Measurements from ENCODE around the gene TLE1. TPM values are rescaled to one million over a fixed set of nuclear protein-coding genes. Genes with fewer than 3 reads are reported as not detected.

The TLE1 gene
- total RNA-seq, 1 donor from 2014 or later: 16.3 TPM

DNA sequence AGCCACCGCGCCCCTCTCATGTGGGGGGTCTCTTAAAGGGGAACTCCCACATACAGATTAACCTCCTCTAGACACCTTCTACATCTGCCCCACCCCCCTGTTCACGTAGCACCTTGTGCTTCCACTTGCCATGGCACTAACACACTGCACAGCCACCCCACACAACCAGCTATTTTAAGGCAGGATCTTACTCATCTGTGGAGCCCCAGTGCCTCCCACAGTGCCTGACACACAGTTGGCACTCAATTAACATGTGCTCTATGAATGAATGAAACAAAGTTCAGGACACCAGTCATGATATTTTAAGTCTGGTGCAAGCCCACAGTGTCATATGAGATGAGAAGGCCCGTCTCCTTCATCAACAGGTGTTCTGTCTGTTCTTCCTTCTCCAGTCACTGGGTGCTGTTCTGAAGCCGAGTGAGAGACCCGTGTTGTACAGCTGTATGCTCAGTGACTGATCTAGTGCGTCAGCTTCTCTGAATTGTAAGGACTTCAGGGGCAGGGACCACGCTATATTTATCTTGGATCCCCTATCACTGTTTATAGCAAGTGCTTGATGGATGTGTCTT lies 149.1 kb downstream of the TLE1 start:
- ChIA-PET POLR2A (no interaction called here), CTCF (no interaction called here)
- no peaks in the 10 kb centered on the region for H3K36me3 Mint-ChIP-seq (ENCODE audit: low read depth)
- no peak overlapping the region for H3K4me3 Mint-ChIP-seq
- no peaks in the 10 kb centered on the region for H3K9me3 Mint-ChIP-seq
- H3K27ac Mint-ChIP-seq: no peak overlapping the region
- H3K4me1 Mint-ChIP-seq: no peaks in the 10 kb centered on the region
- ATAC-seq (ENCODE audit: low read depth) (no peak), DNase-seq (no peak)
- intact Hi-C loops (cut with micrococcal nuclease): no loop called here
- TF ChIP-seq, protein P1, sequence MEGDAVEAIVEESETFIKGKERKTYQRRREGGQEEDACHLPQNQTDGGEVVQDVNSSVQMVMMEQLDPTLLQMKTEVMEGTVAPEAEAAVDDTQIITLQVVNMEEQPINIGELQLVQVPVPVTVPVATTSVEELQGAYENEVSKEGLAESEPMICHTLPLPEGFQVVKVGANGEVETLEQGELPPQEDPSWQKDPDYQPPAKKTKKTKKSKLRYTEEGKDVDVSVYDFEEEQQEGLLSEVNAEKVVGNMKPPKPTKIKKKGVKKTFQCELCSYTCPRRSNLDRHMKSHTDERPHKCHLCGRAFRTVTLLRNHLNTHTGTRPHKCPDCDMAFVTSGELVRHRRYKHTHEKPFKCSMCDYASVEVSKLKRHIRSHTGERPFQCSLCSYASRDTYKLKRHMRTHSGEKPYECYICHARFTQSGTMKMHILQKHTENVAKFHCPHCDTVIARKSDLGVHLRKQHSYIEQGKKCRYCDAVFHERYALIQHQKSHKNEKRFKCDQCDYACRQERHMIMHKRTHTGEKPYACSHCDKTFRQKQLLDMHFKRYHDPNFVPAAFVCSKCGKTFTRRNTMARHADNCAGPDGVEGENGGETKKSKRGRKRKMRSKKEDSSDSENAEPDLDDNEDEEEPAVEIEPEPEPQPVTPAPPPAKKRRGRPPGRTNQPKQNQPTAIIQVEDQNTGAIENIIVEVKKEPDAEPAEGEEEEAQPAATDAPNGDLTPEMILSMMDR (IDR thresholded peaks at IDR 0.05): no peak
- peaks cover 3% of the 10 kb centered on the region for H3K27me3 Mint-ChIP-seq

DNA sequence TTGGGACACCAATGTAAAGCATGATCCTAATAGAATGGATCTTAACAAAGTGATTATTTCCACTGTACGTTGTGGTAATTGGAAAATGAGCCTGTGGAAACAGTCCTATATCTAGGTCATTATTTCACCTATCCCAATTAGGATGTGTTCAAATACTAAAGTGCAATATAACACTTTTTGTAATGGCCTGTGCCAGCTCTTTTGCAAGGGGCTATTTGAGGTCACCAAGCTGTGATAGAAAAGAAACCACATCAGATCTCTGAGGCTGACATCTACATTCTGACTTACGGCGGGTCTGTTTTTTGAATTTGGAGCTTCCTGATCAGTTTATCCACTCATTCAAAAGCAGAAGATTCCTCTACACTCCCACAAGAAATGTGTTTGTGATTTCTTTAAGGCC lies 150.0 kb downstream of the TLE1 start:
- TF ChIP-seq, protein P1 (IDR thresholded peaks at IDR 0.05): no peak
- H3K27me3 Mint-ChIP-seq: peaks cover 3% of the 10 kb centered on the region
- no peaks in the 10 kb centered on the region for H3K4me1 Mint-ChIP-seq
- CTCF ChIA-PET: no interaction called here
- H3K4me3 Mint-ChIP-seq: no peak overlapping the region
- no peak for ATAC-seq (ENCODE audit: low read depth)
- no peaks in the 10 kb centered on the region for H3K9me3 Mint-ChIP-seq
- intact Hi-C loops (cut with micrococcal nuclease): no loop called here
- H3K36me3 Mint-ChIP-seq (ENCODE audit: low read depth): no peaks in the 10 kb centered on the region
- no peak for DNase-seq
- POLR2A ChIA-PET: no interaction called here
- H3K27ac Mint-ChIP-seq: no peak overlapping the region

DNA sequence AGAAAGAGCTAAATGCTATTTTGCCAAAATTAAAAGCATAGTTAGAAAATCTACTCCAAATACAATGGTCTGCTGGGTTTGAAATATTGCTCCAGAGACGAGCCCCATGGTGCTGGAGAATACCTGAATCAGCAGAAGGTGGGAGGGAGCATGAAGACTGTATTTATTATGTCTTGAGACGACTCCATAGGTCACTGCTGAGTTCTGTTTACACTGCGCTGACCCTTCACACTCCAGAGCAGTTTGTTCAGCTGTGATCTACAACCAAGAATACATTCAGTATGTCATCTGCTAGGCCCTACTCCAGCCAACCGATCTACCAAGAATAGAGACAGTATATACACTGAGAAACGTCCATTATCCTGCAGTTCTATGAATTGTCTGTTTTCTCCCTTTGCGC lies 150.5 kb downstream of the TLE1 start:
- ATAC-seq (ENCODE audit: low read depth): no peak
- CTCF ChIA-PET: no interaction called here
- no peak overlapping the region for H3K27ac Mint-ChIP-seq
- no peaks in the 10 kb centered on the region for H3K36me3 Mint-ChIP-seq (ENCODE audit: low read depth)
- no peaks in the 10 kb centered on the region for H3K9me3 Mint-ChIP-seq
- DNase-seq: no peak
- POLR2A ChIA-PET: no interaction called here
- H3K4me1 Mint-ChIP-seq: no peaks in the 10 kb centered on the region
- intact Hi-C loops (cut with micrococcal nuclease): no loop called here
- no peak overlapping the region for H3K4me3 Mint-ChIP-seq
- peaks cover 3% of the 10 kb centered on the region for H3K27me3 Mint-ChIP-seq
- TF ChIP-seq, protein P1 (IDR thresholded peaks at IDR 0.05): no peak

DNA sequence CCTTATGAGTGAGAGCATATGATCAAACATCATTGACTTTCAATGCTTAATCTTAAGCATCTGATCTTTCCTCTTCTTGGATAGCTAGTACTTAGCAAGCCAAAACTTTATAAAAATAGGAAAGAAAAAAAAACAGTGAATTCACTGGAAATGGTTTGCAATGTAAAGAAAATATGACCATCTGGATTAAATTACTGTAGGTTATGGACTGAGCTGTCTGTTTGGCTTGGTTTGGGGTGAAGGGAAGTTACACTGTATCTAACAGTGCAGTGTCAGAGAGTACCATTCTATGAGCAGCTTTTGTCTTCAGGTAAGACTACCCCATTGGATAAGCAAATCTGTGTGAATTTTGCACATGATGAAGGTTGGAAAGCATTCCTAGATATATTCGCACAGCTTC lies 151.4 kb downstream of the TLE1 start:
- Mint-ChIP-seq H3K4me3 (no peak overlapping the region), H3K9me3 (no peaks in the 10 kb centered on the region), H3K4me1 (no peaks in the 10 kb centered on the region), H3K27me3 (peaks cover 3% of the 10 kb centered on the region), H3K27ac (no peak overlapping the region), H3K36me3 (ENCODE audit: low read depth) (no peaks in the 10 kb centered on the region)
- TF ChIP-seq, protein P1 (IDR thresholded peaks at IDR 0.05): no peak
- ChIA-PET POLR2A (no interaction called here), CTCF (interaction anchor here (1.1 kb wide), 1 partner anchor 148 kb away, joined by 3 read pairs; no protein-coding TSS in a partner anchor)
- ATAC-seq (ENCODE audit: low read depth) (no peak), DNase-seq (no peak)
- intact Hi-C loops (cut with micrococcal nuclease): no loop called here

DNA sequence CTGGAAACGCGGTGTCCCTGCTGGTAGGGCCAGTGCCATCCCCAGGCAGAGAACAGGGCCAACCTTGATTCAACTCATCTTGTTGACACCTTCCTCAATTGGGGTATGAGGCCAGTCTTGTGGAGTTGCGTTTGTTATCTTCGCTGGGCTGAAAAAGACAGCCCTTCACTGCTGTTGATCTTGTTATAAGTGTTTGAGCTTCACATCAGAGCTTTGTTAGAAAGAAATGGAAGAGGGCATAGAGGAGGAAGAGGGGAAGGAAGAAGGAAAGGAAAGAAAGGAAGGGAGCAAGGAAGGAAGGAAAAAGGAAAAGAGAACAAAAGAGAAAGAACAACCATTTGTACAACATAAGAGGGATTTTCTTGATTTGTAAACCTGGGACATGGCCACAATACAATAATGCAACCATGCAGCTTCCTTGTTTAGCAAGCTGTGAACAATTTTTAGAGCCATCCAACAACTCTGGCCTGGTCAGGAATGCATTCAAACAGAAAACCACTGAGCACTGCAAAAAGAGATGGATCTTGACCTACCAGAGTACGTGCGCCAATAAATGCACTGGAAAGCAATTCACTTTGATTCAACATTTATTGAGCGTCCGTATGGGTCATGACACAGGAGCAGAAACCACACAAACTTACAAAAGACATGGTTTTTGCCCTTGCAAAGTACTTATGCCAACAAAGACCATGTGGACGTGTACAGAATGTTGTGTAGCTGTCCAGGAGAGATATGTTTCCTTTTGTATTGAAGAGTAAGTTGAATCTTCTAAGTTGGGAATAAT lies 152.9 kb downstream of the TLE1 start:
- intact Hi-C loops (cut with micrococcal nuclease): no loop called here
- no peak for DNase-seq
- TF ChIP-seq, protein P1 (IDR thresholded peaks at IDR 0.05): no peak
- Mint-ChIP-seq H3K27ac (no peak overlapping the region), H3K4me1 (peaks cover under 1% of the 10 kb centered on the region), H3K27me3 (peaks cover 3% of the 10 kb centered on the region), H3K36me3 (ENCODE audit: low read depth) (no peaks in the 10 kb centered on the region), H3K9me3 (no peaks in the 10 kb centered on the region), H3K4me3 (no peak overlapping the region)
- ATAC-seq (ENCODE audit: low read depth): no peak
- ChIA-PET CTCF (no interaction called here), POLR2A (no interaction called here)

Data from activated B cell treated with CpG ODN at 0.5 μM for 24 hours (primary cell).